ENCODE results near the gene TXNDC11.

The TXNDC11 gene

GRCh38 chr16:11705311-11706025 lies 37.2 kb downstream of the TXNDC11 start:
- TF ChIP-seq CTCF (IDR thresholded peaks at IDR 0.05) = no peak
- H3K36me3 Mint-ChIP-seq (ENCODE audit: low read depth) = peaks cover 55% of the 10 kb centered on the region
- no peak for DNase-seq
- H3K27ac Mint-ChIP-seq = no peak overlapping the region
- H3K4me1 Mint-ChIP-seq = peaks cover 12% of the 10 kb centered on the region
- H3K4me3 Mint-ChIP-seq = no peak overlapping the region
- no peaks in the 10 kb centered on the region for H3K9me3 Mint-ChIP-seq
- H3K27me3 Mint-ChIP-seq (ENCODE audit: low read depth, poor library complexity) = no peaks in the 10 kb centered on the region

- peak overlapping the region; percentile 74 for H3K27ac Mint-ChIP-seq
- no peaks in the 10 kb centered on the region for H3K27me3 Mint-ChIP-seq (ENCODE audit: low read depth, poor library complexity)
- peaks cover 4% of the 10 kb centered on the region for H3K4me1 Mint-ChIP-seq
- peaks cover 70% of the 10 kb centered on the region for H3K36me3 Mint-ChIP-seq (ENCODE audit: low read depth)
- TF ChIP-seq CTCF (IDR thresholded peaks at IDR 0.05) = no peak
- H3K4me3 Mint-ChIP-seq = no peak overlapping the region
- no peak for DNase-seq
- no peaks in the 10 kb centered on the region for H3K9me3 Mint-ChIP-seq
These were observed 42.2 kb downstream of the TXNDC11 start for GRCh38 chr16:11700264-11701029.

GRCh38 chr16:11699234-11699894 lies 43.3 kb downstream of the TXNDC11 start:
- H3K4me3 Mint-ChIP-seq = no peak overlapping the region
- H3K36me3 Mint-ChIP-seq (ENCODE audit: low read depth) = peaks cover 71% of the 10 kb centered on the region
- H3K9me3 Mint-ChIP-seq = no peaks in the 10 kb centered on the region
- no peaks in the 10 kb centered on the region for H3K27me3 Mint-ChIP-seq (ENCODE audit: low read depth, poor library complexity)
- H3K4me1 Mint-ChIP-seq = no peaks in the 10 kb centered on the region
- DNase-seq = no peak
- TF ChIP-seq CTCF (IDR thresholded peaks at IDR 0.05) = no peak
- peak overlapping the region; percentile 44 for H3K27ac Mint-ChIP-seq

- no peak for DNase-seq
- no peaks in the 10 kb centered on the region for H3K4me1 Mint-ChIP-seq
- H3K27ac Mint-ChIP-seq = peak overlapping the region; percentile 58
- no peak overlapping the region for H3K4me3 Mint-ChIP-seq
- no peaks in the 10 kb centered on the region for H3K9me3 Mint-ChIP-seq
- H3K27me3 Mint-ChIP-seq (ENCODE audit: low read depth, poor library complexity) = no peaks in the 10 kb centered on the region
- H3K36me3 Mint-ChIP-seq (ENCODE audit: low read depth) = peaks cover 60% of the 10 kb centered on the region
- TF ChIP-seq CTCF (IDR thresholded peaks at IDR 0.05) = no peak
These were observed 44.4 kb downstream of the TXNDC11 start for GRCh38 chr16:11698271-11698689.

GRCh38 chr16:11697319-11697718 lies 45.3 kb downstream of the TXNDC11 start:
- Mint-ChIP-seq H3K27ac (no peak overlapping the region), H3K4me1 (no peaks in the 10 kb centered on the region), H3K27me3 (ENCODE audit: low read depth, poor library complexity) (no peaks in the 10 kb centered on the region), H3K4me3 (no peak overlapping the region), H3K36me3 (ENCODE audit: low read depth) (peaks cover 54% of the 10 kb centered on the region), H3K9me3 (no peaks in the 10 kb centered on the region)
- no peak for DNase-seq
- no peak for TF ChIP-seq CTCF (IDR thresholded peaks at IDR 0.05)

All from nephron progenitor cell (in vitro differentiated cells).